GM23338 (cell line): ENCODE measurements around the gene MAT2A. TPM values are rescaled to one million over a fixed set of nuclear protein-coding genes. Genes with fewer than 3 reads are reported as not detected.
A peak's percentile ranks its signal among the peaks of the same experiment; 100 is the strongest.

Experiments used
- ATAC-seq: fragments of 200-7000 bp; cut with Tn5 transposase; 3 replicates; pipeline ENCODE4 v1.9.1; 2020
- DNase-seq: peaks from one replicate; pipeline ENCODE4 v3.0.0-alpha.2; 2015; ENCODE audit warnings: low spot score
- H2AFZ ChIP-seq: fragments of 200-600 bp; sonication (generic); 2 replicates; pipeline ENCODE4 v1.8.0; 2016; ENCODE audit warnings: antibody characterized with exemption, mild to moderate bottlenecking, moderate library complexity
- H3F3A ChIP-seq: fragments of 200-600 bp; sonication (generic); replicated peaks from 2 replicates; pipeline ENCODE4 v1.8.0; 2017; ENCODE audit warnings: antibody characterized with exemption, mixed run types, low read depth
- H3K27ac ChIP-seq: fragments of 200-600 bp; sonication (generic); 2 replicates; pipeline ENCODE4 v1.6.1; 2016; ENCODE audit warnings: low read depth
- H3K27me3 ChIP-seq: fragments of 200-600 bp; sonication (generic); 2 replicates; pipeline ENCODE4 v1.8.0; 2016; ENCODE audit warnings: mild to moderate bottlenecking, mixed run types, moderate library complexity; ENCODE audit not compliant: insufficient read depth
- H3K36me3 ChIP-seq: fragments of 200-600 bp; sonication (generic); 2 replicates; pipeline ENCODE4 v1.8.0; 2016; ENCODE audit warnings: mild to moderate bottlenecking; ENCODE audit not compliant: insufficient read depth
- H3K4me1 ChIP-seq: fragments of 200-600 bp; sonication (generic); 2 replicates; pipeline ENCODE4 v1.8.0; 2016; ENCODE audit warnings: mild to moderate bottlenecking, moderate library complexity; ENCODE audit not compliant: insufficient read depth
- H3K4me2 ChIP-seq: fragments of 200-600 bp; sonication (generic); 2 replicates; pipeline ENCODE4 v1.7.1; 2017; ENCODE audit warnings: mixed run types
- H3K4me3 ChIP-seq: fragments of 200-600 bp; sonication (generic); 2 replicates; pipeline ENCODE4 v1.6.1; 2016; ENCODE audit warnings: mixed run types
- H3K79me2 ChIP-seq: fragments of 200-600 bp; sonication (generic); replicated peaks from 2 replicates; pipeline ENCODE4 v1.8.0; 2017; ENCODE audit warnings: mild to moderate bottlenecking; ENCODE audit not compliant: insufficient read depth
- H3K9me2 ChIP-seq: fragments of 200-600 bp; sonication (generic); 2 replicates; pipeline ENCODE4 v1.8.0; 2017; ENCODE audit not compliant: insufficient read depth
- H4K20me1 ChIP-seq: fragments of 200-600 bp; sonication (generic); replicated peaks from 2 replicates; pipeline ENCODE4 v1.8.0; 2017; ENCODE audit warnings: mild to moderate bottlenecking; ENCODE audit not compliant: insufficient read depth
- H3K27ac Mint-ChIP-seq: 2 replicates; pipeline ENCODE4 v1.8.0; 2020; ENCODE audit warnings: inconsistent platforms, mild to moderate bottlenecking, moderate library complexity, mixed read lengths
- H3K27me3 Mint-ChIP-seq: 3 replicates; pipeline ENCODE4 v1.8.0; 2022; ENCODE audit warnings: low read depth, mild to moderate bottlenecking, moderate library complexity, mixed read lengths, inconsistent platforms; ENCODE audit not compliant: insufficient read depth, poor library complexity
- H3K36me3 Mint-ChIP-seq: 3 replicates; pipeline ENCODE4 v1.8.0; 2021; ENCODE audit warnings: low read depth, mild to moderate bottlenecking, inconsistent platforms, moderate library complexity, mixed read lengths
- H3K4me1 Mint-ChIP-seq: 3 replicates; pipeline ENCODE4 v1.8.0; 2020; ENCODE audit warnings: mild to moderate bottlenecking, inconsistent platforms, mixed read lengths
- H3K4me3 Mint-ChIP-seq: 3 replicates; pipeline ENCODE4 v1.8.0; 2021; ENCODE audit warnings: moderate library complexity, mild to moderate bottlenecking, inconsistent platforms, mixed read lengths
- H3K9me3 Mint-ChIP-seq: 3 replicates; pipeline ENCODE4 v1.8.0; 2020; ENCODE audit warnings: moderate library complexity, mild to moderate bottlenecking, inconsistent platforms, mixed read lengths
- CREB1 ChIP-seq: fragments of 250-450 bp; sonication (Bioruptor Pico); IDR thresholded peaks from 2 replicates; pipeline ENCODE4 v1.5.0; 2020; ENCODE audit warnings: low read depth, mild to moderate bottlenecking, moderate library complexity
- EZH2 ChIP-seq: fragments of 200-600 bp; sonication (generic); IDR thresholded peaks from one replicate; pipeline ENCODE4 v1.8.0; 2017; ENCODE audit warnings: antibody characterized with exemption, mild to moderate bottlenecking, low read depth; ENCODE audit not compliant: unreplicated experiment
- EZH2phosphoT487 ChIP-seq: fragments of 200-600 bp; sonication (generic); IDR thresholded peaks from one replicate; pipeline ENCODE4 v1.8.1; 2018; ENCODE audit warnings: antibody characterized with exemption; ENCODE audit not compliant: unreplicated experiment
- JUNB ChIP-seq: IDR thresholded peaks from one replicate; pipeline ENCODE4 v1.6.1; 2016; ENCODE audit warnings: antibody characterized with exemption; ENCODE audit not compliant: unreplicated experiment
- NANOG ChIP-seq: IDR thresholded peaks from 2 replicates; pipeline ENCODE4 v1.6.1; 2016; ENCODE audit warnings: antibody characterized with exemption, borderline replicate concordance
- POLR2AphosphoS5 ChIP-seq: IDR thresholded peaks from 2 replicates; pipeline ENCODE4 v1.6.1; 2016; ENCODE audit warnings: antibody characterized with exemption, low read depth
- STAT1 ChIP-seq: IDR thresholded peaks from one replicate; pipeline ENCODE4 v1.6.1; 2016; ENCODE audit warnings: antibody characterized with exemption; ENCODE audit not compliant: unreplicated experiment
- ZNF114 ChIP-seq: fragments of 250-450 bp; sonication (Bioruptor Pico); IDR thresholded peaks from 2 replicates; pipeline ENCODE4 v1.5.0; 2020; ENCODE audit warnings: mild to moderate bottlenecking, moderate library complexity
- ZNF331 ChIP-seq: fragments of 250-450 bp; sonication (Bioruptor Pico); IDR thresholded peaks from 2 replicates; pipeline ENCODE4 v1.5.0; 2020; ENCODE audit warnings: low read depth, mild to moderate bottlenecking, moderate library complexity
- ZNF462 ChIP-seq: fragments of 250-450 bp; sonication (Bioruptor Pico); IDR thresholded peaks from 2 replicates; pipeline ENCODE4 v1.5.0; 2020; ENCODE audit warnings: mild to moderate bottlenecking, moderate library complexity
- polyA plus RNA-seq: library from polyadenylated mRNA; unstranded; fragments of >200 nt; fragmentation: Nextera tagmentation; extraction: Ambion mirVana; gene quantifications from 2 replicates; pipeline ENCODE4 v1.2.1, GENCODE V29; 2016
- total RNA-seq: library from RNA; depleted of rRNA; stranded (reverse); fragments of >200 nt; shearing (Covaris generic); gene quantifications from 2 replicates; pipeline ENCODE4 v1.2.3, GENCODE V29; 2014
- TF ChIP-seq, protein P1 (sequence below): IDR thresholded peaks from one replicate; pipeline ENCODE4 v1.6.1; 2018; ENCODE audit warnings: antibody characterized with exemption; ENCODE audit not compliant: unreplicated experiment
- TF ChIP-seq, protein P2 (sequence below), 2 experiments: fragments of 200-600 bp in 1 of 2; sonication (generic) in 1 of 2; conservative IDR thresholded peaks; 2 replicates each; pipeline versions ENCODE4 v1.5.1 to v1.6.1; 2016 to 2017; ENCODE audit warnings: antibody characterized with exemption in 2 of 2, low read depth in 2 of 2, mild to moderate bottlenecking in 2 of 2, moderate library complexity in 1 of 2
- TF ChIP-seq, protein P3 (sequence below): IDR thresholded peaks from 2 replicates; pipeline ENCODE4 v1.6.1; 2016; ENCODE audit warnings: antibody characterized with exemption

Gene MAT2A
- total and polyA plus RNA-seq, 2 experiments from 2014 or later, result 105 to 232 TPM

- Histone ChIP-seq H3K4me3 (peak within 1 kb of the TSS; percentile 83), H3K79me2 (peaks cover 31% of the 10 kb centered on the region), H4K20me1 (peaks cover 6% of the 10 kb centered on the region; the same call in 1 of the 2 replicates), H3K27ac (peak within 1 kb of the TSS; percentile 92), H3K4me2 (peak within 1 kb of the TSS; percentile 93), H3K27me3 (no peaks in the 10 kb centered on the region), H3K4me1 (peaks cover 8% of the 10 kb centered on the region; the same call in 1 of the 2 replicates), H3K36me3 (peaks cover 9% of the 10 kb centered on the region), H2AFZ (peak within 1 kb of the TSS; percentile 82), H3K9me2 (no peaks in the 10 kb centered on the region), H3F3A (no peaks in the 10 kb centered on the region; the same call in none of the 2 replicates)
- H3K4me1 Mint-ChIP-seq, result peaks cover 7% of the 10 kb centered on the region; the same call in 2 of the 3 replicates
- no peaks in the 10 kb centered on the region; the same call in 2 of the 3 replicates for H3K9me3 Mint-ChIP-seq
- no peak for TF ChIP-seq EZH2
- peak; percentile 88 for TF ChIP-seq CREB1
- TF ChIP-seq, protein P1, sequence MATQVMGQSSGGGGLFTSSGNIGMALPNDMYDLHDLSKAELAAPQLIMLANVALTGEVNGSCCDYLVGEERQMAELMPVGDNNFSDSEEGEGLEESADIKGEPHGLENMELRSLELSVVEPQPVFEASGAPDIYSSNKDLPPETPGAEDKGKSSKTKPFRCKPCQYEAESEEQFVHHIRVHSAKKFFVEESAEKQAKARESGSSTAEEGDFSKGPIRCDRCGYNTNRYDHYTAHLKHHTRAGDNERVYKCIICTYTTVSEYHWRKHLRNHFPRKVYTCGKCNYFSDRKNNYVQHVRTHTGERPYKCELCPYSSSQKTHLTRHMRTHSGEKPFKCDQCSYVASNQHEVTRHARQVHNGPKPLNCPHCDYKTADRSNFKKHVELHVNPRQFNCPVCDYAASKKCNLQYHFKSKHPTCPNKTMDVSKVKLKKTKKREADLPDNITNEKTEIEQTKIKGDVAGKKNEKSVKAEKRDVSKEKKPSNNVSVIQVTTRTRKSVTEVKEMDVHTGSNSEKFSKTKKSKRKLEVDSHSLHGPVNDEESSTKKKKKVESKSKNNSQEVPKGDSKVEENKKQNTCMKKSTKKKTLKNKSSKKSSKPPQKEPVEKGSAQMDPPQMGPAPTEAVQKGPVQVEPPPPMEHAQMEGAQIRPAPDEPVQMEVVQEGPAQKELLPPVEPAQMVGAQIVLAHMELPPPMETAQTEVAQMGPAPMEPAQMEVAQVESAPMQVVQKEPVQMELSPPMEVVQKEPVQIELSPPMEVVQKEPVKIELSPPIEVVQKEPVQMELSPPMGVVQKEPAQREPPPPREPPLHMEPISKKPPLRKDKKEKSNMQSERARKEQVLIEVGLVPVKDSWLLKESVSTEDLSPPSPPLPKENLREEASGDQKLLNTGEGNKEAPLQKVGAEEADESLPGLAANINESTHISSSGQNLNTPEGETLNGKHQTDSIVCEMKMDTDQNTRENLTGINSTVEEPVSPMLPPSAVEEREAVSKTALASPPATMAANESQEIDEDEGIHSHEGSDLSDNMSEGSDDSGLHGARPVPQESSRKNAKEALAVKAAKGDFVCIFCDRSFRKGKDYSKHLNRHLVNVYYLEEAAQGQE, result no peak
- no peak for TF ChIP-seq EZH2phosphoT487
- no peak for TF ChIP-seq ZNF114 (CRISPR knock-in tag)
- no peak for TF ChIP-seq ZNF331 (CRISPR knock-in tag)
- TF ChIP-seq JUNB, result peak; percentile 59
- no peak for TF ChIP-seq NANOG
- TF ChIP-seq, protein P2, sequence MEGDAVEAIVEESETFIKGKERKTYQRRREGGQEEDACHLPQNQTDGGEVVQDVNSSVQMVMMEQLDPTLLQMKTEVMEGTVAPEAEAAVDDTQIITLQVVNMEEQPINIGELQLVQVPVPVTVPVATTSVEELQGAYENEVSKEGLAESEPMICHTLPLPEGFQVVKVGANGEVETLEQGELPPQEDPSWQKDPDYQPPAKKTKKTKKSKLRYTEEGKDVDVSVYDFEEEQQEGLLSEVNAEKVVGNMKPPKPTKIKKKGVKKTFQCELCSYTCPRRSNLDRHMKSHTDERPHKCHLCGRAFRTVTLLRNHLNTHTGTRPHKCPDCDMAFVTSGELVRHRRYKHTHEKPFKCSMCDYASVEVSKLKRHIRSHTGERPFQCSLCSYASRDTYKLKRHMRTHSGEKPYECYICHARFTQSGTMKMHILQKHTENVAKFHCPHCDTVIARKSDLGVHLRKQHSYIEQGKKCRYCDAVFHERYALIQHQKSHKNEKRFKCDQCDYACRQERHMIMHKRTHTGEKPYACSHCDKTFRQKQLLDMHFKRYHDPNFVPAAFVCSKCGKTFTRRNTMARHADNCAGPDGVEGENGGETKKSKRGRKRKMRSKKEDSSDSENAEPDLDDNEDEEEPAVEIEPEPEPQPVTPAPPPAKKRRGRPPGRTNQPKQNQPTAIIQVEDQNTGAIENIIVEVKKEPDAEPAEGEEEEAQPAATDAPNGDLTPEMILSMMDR (conservative IDR thresholded peaks at IDR 0.05; ENCODE audit: low read depth in 2 of 2), result 0 out of 4 replicates have a peak, but pooled peaks of 1 of the 2 experiments have one; percentile 1
- peak; percentile 99 for TF ChIP-seq POLR2AphosphoS5
- TF ChIP-seq ZNF462, result no peak
- TF ChIP-seq, protein P3, sequence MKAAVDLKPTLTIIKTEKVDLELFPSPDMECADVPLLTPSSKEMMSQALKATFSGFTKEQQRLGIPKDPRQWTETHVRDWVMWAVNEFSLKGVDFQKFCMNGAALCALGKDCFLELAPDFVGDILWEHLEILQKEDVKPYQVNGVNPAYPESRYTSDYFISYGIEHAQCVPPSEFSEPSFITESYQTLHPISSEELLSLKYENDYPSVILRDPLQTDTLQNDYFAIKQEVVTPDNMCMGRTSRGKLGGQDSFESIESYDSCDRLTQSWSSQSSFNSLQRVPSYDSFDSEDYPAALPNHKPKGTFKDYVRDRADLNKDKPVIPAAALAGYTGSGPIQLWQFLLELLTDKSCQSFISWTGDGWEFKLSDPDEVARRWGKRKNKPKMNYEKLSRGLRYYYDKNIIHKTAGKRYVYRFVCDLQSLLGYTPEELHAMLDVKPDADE, result peak; percentile 88
- TF ChIP-seq STAT1, result no peak
- ATAC-seq, result peak; percentile 97
- H3K36me3 Mint-ChIP-seq, result peaks cover 12% of the 10 kb centered on the region; the same call in 2 of the 3 replicates
- H3K4me3 Mint-ChIP-seq, result peak within 1 kb of the TSS; percentile 96
- H3K27me3 Mint-ChIP-seq, result peaks cover 3% of the 10 kb centered on the region
- peak; percentile 99 for DNase-seq
- peak within 1 kb of the TSS; percentile 99 for H3K27ac Mint-ChIP-seq
Measured at GRCh38 chr2:85561280-85562212, 22.6 kb downstream of the MAT2A start, which contains the start of gene GGCX. TSS of gene GGCX (minus strand) at chr2:85561493. CDS start at chr2:85561428, 65 bp downstream.
